Gastrocnemius medialis (tissue), 4 donors: ENCODE results near the gene ALPL. TPM values are rescaled to one million over a fixed set of nuclear protein-coding genes. Genes with fewer than 3 reads are reported as not detected.

Source experiments
- ATAC-seq, 2 donors: fragments of 150-250 bp; one replicate each; pipeline ENCODE4 v1.9.1; 2016
- DNase-seq, 2 donors: peaks; one replicate each; pipeline ENCODE4 v3.0.0-alpha.2; 2019
- H3K27ac ChIP-seq, 4 donors: fragments of 200-600 bp; sonication (generic); 1 replicate in 1 of 4; 2 replicates in 3 of 4; pipeline ENCODE4 v1.5.1; 2016 to 2018; ENCODE audit warnings: mild to moderate bottlenecking in 2 of 4, moderate library complexity in 1 of 4
- H3K27me3 ChIP-seq, 3 donors: fragments of 200-600 bp; sonication (generic) in 2 of 3; 1 replicate in 1 of 3; 2 replicates in 2 of 3; pipeline versions ENCODE4 v1.5.1 to v1.6.0; 2016 to 2019; ENCODE audit warnings: mild to moderate bottlenecking in 1 of 3, moderate library complexity in 1 of 3
- H3K36me3 ChIP-seq, 2 donors: fragments of 200-600 bp; sonication (generic) in 1 of 2; one replicate each; pipeline ENCODE4 v1.5.1; 2017 to 2018
- H3K4me1 ChIP-seq, 2 donors: fragments of 200-600 bp; sonication (generic) in 1 of 2; one replicate each; pipeline ENCODE4 v1.5.1; 2016 to 2017; ENCODE audit warnings: mild to moderate bottlenecking in 2 of 2
- H3K4me3 ChIP-seq, 4 donors: fragments of 200-600 bp; sonication (generic) in 3 of 4; 1 replicate in 1 of 4; 2 replicates in 3 of 4; pipeline ENCODE4 v1.5.1; 2016 to 2019; ENCODE audit warnings: mild to moderate bottlenecking in 2 of 4
- H3K9me3 ChIP-seq, 3 donors: fragments of 200-600 bp; sonication (generic) in 2 of 3; 1 replicate in 1 of 3; 2 replicates in 2 of 3; pipeline ENCODE4 v1.5.1; 2016 to 2019
- CTCF ChIP-seq, 5 experiments: fragments of 450-650 bp in 3 of 5; fragments of 200-600 bp in 2 of 5; sonication (generic) in 2 of 5; IDR thresholded peaks in 4 of 5; conservative IDR thresholded peaks in 1 of 5; 1 replicate in 4 of 5; 2 replicates in 1 of 5; pipeline ENCODE4 v1.5.1; 2016 to 2019; ENCODE audit warnings: antibody characterized with exemption in 5 of 5, mild to moderate bottlenecking in 3 of 5, moderate library complexity in 3 of 5
- POLR2A ChIP-seq, 2 donors: fragments of 450-650 bp; IDR thresholded peaks; one replicate each; pipeline ENCODE4 v1.6.1; 2017; ENCODE audit warnings: antibody characterized with exemption in 2 of 2, mild to moderate bottlenecking in 2 of 2, moderate library complexity in 2 of 2
- in situ Hi-C, 4 donors: fragments of 200-750 bp; cut with MboI; loops; one replicate each; pipeline versions ENCODE4 v1.15.0 to v1.8.0; 2017; ENCODE audit warnings: low sequenced_read_pairs in 4 of 4
- intact Hi-C: fragments of 100-400 bp; cut with DNase I; formaldehyde crosslinking; loops from one replicate; pipeline ENCODE4 v1.15.1; 2023; ENCODE audit warnings: low total_unique reads
- total RNA-seq, 4 donors: library from RNA; depleted of rRNA; stranded (reverse); fragments of >200 nt; gene quantifications; one replicate each; pipeline versions ENCODE4 v1.1.0 to v1.2.3, GENCODE V29; 2016

ALPL gene
- total RNA-seq, 4 donors from 2014 or later, result 0.90 to 3.6 (median 2.2) TPM

GRCh38 chr1:21577933-21578332 lies 68.7 kb downstream of the ALPL start:
- no peaks in the 10 kb centered on the region for H3K36me3 ChIP-seq
- no peaks in the 10 kb centered on the region for H3K27me3 ChIP-seq
- DNase-seq (no peak), ATAC-seq (no peak)
- H3K4me3 ChIP-seq, result no peak overlapping the region
- H3K4me1 ChIP-seq, result peaks cover 8% of the 10 kb centered on the region in 2 donors
- intact Hi-C loops (no loop called here), in situ Hi-C loops (no loop called here)
- H3K9me3 ChIP-seq, result no peaks in the 10 kb centered on the region
- no peak overlapping the region for H3K27ac ChIP-seq
- TF ChIP-seq POLR2A (IDR thresholded peaks at IDR 0.05) (no peak), CTCF (IDR thresholded peaks at IDR 0.05 in 4 of 5, conservative IDR thresholded peaks at IDR 0.05 in 1 of 5) (no peak)

GRCh38 chr1:21579791-21580190 lies 70.6 kb downstream of the ALPL start:
- no peak for ATAC-seq
- no peak for TF ChIP-seq POLR2A (IDR thresholded peaks at IDR 0.05)
- TF ChIP-seq CTCF (IDR thresholded peaks at IDR 0.05 in 4 of 5, conservative IDR thresholded peaks at IDR 0.05 in 1 of 5), result no peak
- Histone ChIP-seq H3K4me3 (no peak overlapping the region), H3K36me3 (no peaks in the 10 kb centered on the region), H3K9me3 (no peaks in the 10 kb centered on the region), H3K4me1 (no peaks in the 10 kb centered on the region), H3K27me3 (peaks cover 0 to 3% (median 0%) of the 10 kb centered on the region in 3 donors), H3K27ac (no peak overlapping the region)
- in situ Hi-C loops, result no loop called here
- DNase-seq, result no peak
- intact Hi-C loops, result no loop called here

GRCh38 chr1:21584096-21584495 lies 74.9 kb downstream of the ALPL start:
- Histone ChIP-seq H3K4me1 (no peaks in the 10 kb centered on the region), H3K4me3 (no peak overlapping the region), H3K27me3 (peaks cover 0 to 24% (median 11%) of the 10 kb centered on the region in 3 donors), H3K36me3 (no peaks in the 10 kb centered on the region), H3K27ac (no peak overlapping the region), H3K9me3 (no peaks in the 10 kb centered on the region)
- intact Hi-C loops (no loop called here), in situ Hi-C loops (no loop called here)
- DNase-seq, result no peak
- ATAC-seq, result no peak
- TF ChIP-seq POLR2A (IDR thresholded peaks at IDR 0.05) (no peak), CTCF (IDR thresholded peaks at IDR 0.05 in 4 of 5, conservative IDR thresholded peaks at IDR 0.05 in 1 of 5) (no peak)

- no peak for ATAC-seq
- in situ Hi-C loops, result no loop called here
- no peak overlapping the region for H3K27ac ChIP-seq
- DNase-seq, result no peak
- no peaks in the 10 kb centered on the region for H3K36me3 ChIP-seq
- intact Hi-C loops, result no loop called here
- H3K9me3 ChIP-seq, result no peaks in the 10 kb centered on the region
- no peak for TF ChIP-seq POLR2A (IDR thresholded peaks at IDR 0.05)
- TF ChIP-seq CTCF (IDR thresholded peaks at IDR 0.05 in 4 of 5, conservative IDR thresholded peaks at IDR 0.05 in 1 of 5), result no peak
- H3K4me3 ChIP-seq, result no peak overlapping the region
- peaks cover 3 to 34% (median 12%) of the 10 kb centered on the region in 3 donors for H3K27me3 ChIP-seq
- no peaks in the 10 kb centered on the region for H3K4me1 ChIP-seq
Measured at GRCh38 chr1:21585037-21585436, 75.8 kb downstream of the ALPL start.

GRCh38 chr1:21586222-21586621 lies 77.0 kb downstream of the ALPL start:
- no peak for TF ChIP-seq CTCF (IDR thresholded peaks at IDR 0.05 in 4 of 5, conservative IDR thresholded peaks at IDR 0.05 in 1 of 5)
- TF ChIP-seq POLR2A (IDR thresholded peaks at IDR 0.05), result no peak
- DNase-seq (no peak), ATAC-seq (no peak)
- intact Hi-C loops, result no loop called here
- H3K4me3 ChIP-seq, result no peak overlapping the region
- H3K27ac ChIP-seq, result no peak overlapping the region
- no peaks in the 10 kb centered on the region for H3K9me3 ChIP-seq
- in situ Hi-C loops, result no loop called here
- no peaks in the 10 kb centered on the region for H3K36me3 ChIP-seq
- no peaks in the 10 kb centered on the region for H3K4me1 ChIP-seq
- H3K27me3 ChIP-seq, result peaks cover 15 to 44% (median 24%) of the 10 kb centered on the region in 3 donors
